NCI-H1930 (cell line): ENCODE data around the gene FOXP1.

Experiments used
- DNase-seq, 2 experiments: peaks; one replicate each; lab custom pipeline; 2025; lab: John Stamatoyannopoulos, UW

Gene FOXP1

GRCh38 chr3:70972855-70973254 lies 610.7 kb downstream of the FOXP1 start:
- DNase-seq: no peak

- no peak for DNase-seq
Observed at GRCh38 chr3:70970952-70971351, 612.6 kb downstream of the FOXP1 start.

GRCh38 chr3:70970171-70970570 lies 613.4 kb downstream of the FOXP1 start:
- no peak for DNase-seq

GRCh38 chr3:70963431-70964275 lies 619.9 kb downstream of the FOXP1 start:
- DNase-seq: no peak

- DNase-seq: no peak
Observed at GRCh38 chr3:70959506-70960291, 623.8 kb downstream of the FOXP1 start.

- DNase-seq: no peak
Observed at GRCh38 chr3:70952033-70952747, 631.3 kb downstream of the FOXP1 start.

GRCh38 chr3:70951316-70951715 lies 632.2 kb downstream of the FOXP1 start:
- DNase-seq: no peak

- no peak for DNase-seq
Observed at GRCh38 chr3:70947579-70947978, 635.9 kb downstream of the FOXP1 start.

GRCh38 chr3:70943886-70944285 lies 639.6 kb downstream of the FOXP1 start:
- DNase-seq: no peak

- no peak for DNase-seq
Observed at GRCh38 chr3:70933105-70933810, 650.3 kb downstream of the FOXP1 start.

GRCh38 chr3:70930066-70930465 lies 653.5 kb downstream of the FOXP1 start:
- no peak for DNase-seq

- DNase-seq: no peak
Observed at GRCh38 chr3:70927239-70927638, 656.3 kb downstream of the FOXP1 start.

GRCh38 chr3:70926835-70927234 lies 656.7 kb downstream of the FOXP1 start:
- no peak for DNase-seq

GRCh38 chr3:70919661-70920060 lies 663.9 kb downstream of the FOXP1 start:
- no peak for DNase-seq

GRCh38 chr3:70919091-70919490 lies 664.4 kb downstream of the FOXP1 start:
- no peak for DNase-seq

- no peak for DNase-seq
Observed at GRCh38 chr3:70916375-70917055, 667.0 kb downstream of the FOXP1 start.

GRCh38 chr3:70914862-70915261 lies 668.7 kb downstream of the FOXP1 start:
- DNase-seq: no peak

- no peak for DNase-seq
Observed at GRCh38 chr3:70911719-70912118, 671.8 kb downstream of the FOXP1 start.

GRCh38 chr3:70905491-70905890 lies 678.0 kb downstream of the FOXP1 start:
- DNase-seq: no peak
